Endothelial cell of umbilical vein (primary cell): ENCODE measurements around the gene SULF2. TPM values are rescaled to one million over a fixed set of nuclear protein-coding genes. Genes with fewer than 3 reads are reported as not detected.

Experiments used
- BruUV-seq: library from RNA; stranded (reverse); fragments of 400-500 nt; replicated peaks from 2 replicates; lab custom pipeline; 2021; lab: Mats Ljungman, UMichigan
- CTCF ChIA-PET: fragments of 300-600, 350-600 bp; sonication (Branson Sonifier 250); formaldehyde crosslinking; loops from one replicate; lab custom pipeline; 2021; ENCODE audit warnings: antibody characterized with exemption, inconsistent platforms; lab: Charles Lee
- POLR2A ChIA-PET: fragments of 300-600, 350-600 bp; sonication (Branson Sonifier 250); formaldehyde crosslinking; loops from one replicate; lab custom pipeline; 2021; ENCODE audit warnings: antibody characterized with exemption, inconsistent platforms; lab: Charles Lee
- DNase-seq: peaks from one replicate; pipeline ENCODE4 v3.0.0-alpha.2; 2011; ENCODE audit warnings: low read depth, low spot score
- FAIRE-seq: peaks from 2 replicates; lab custom pipeline; 2011; peaks lifted over from hg19 to GRCh38; lab: Jason Lieb, UNC
- H2AFZ ChIP-seq: 2 replicates; pipeline ENCODE4 v1.6.0; 2012; ENCODE audit warnings: low read depth, low read length, control low read depth, inconsistent platforms
- H3K27ac ChIP-seq: 2 replicates; pipeline ENCODE4 v1.5.1; 2011; ENCODE audit warnings: low read depth, mild to moderate bottlenecking, control low read depth, low read length, moderate library complexity; ENCODE audit not compliant: insufficient read depth
- H3K27me3 ChIP-seq, 2 experiments: 2 replicates each; pipeline versions ENCODE4 v1.6.0 to v1.6.1; 2011; ENCODE audit warnings: low read length in 2 of 2, mixed read lengths in 1 of 2; ENCODE audit not compliant: control insufficient read depth in 2 of 2, insufficient read depth in 2 of 2
- H3K36me3 ChIP-seq, 2 experiments: 2 replicates in 1 of 2; 3 replicates in 1 of 2; pipeline ENCODE4 v1.5.1; 2011; ENCODE audit warnings: low read length in 2 of 2, mild to moderate bottlenecking in 1 of 2, moderate library complexity in 1 of 2; ENCODE audit not compliant: control insufficient read depth in 2 of 2, insufficient read depth in 2 of 2; ENCODE audit errors: extremely low read depth in 1 of 2
- H3K4me1 ChIP-seq: 3 replicates; pipeline ENCODE4 v1.5.1; 2011; ENCODE audit warnings: mild to moderate bottlenecking, low read length; ENCODE audit not compliant: control insufficient read depth, insufficient read depth; ENCODE audit errors: extremely low read depth
- H3K4me2 ChIP-seq: 2 replicates; pipeline ENCODE4 v1.6.1; 2011; ENCODE audit warnings: low read length, control low read depth, mixed read lengths; ENCODE audit not compliant: insufficient read depth
- H3K4me3 ChIP-seq, 3 experiments: fragments of 200-600 bp in 1 of 3; sonication (generic), shearing (Covaris generic) in 1 of 3; replicated peaks in 1 of 3; 2 replicates each; pipeline ENCODE4 v1.5.1; 2011 to 2016; ENCODE audit warnings: control low read depth in 3 of 3, low read length in 3 of 3, mild to moderate bottlenecking in 2 of 3, inconsistent platforms in 1 of 3, low read depth in 1 of 3, moderate library complexity in 1 of 3; ENCODE audit not compliant: insufficient read depth in 1 of 3
- H3K79me2 ChIP-seq: 2 replicates; pipeline ENCODE4 v1.6.0; 2012; ENCODE audit warnings: low read length, inconsistent platforms; ENCODE audit not compliant: control insufficient read depth, insufficient read depth
- H3K9ac ChIP-seq: replicated peaks from 2 replicates; pipeline ENCODE3; 2011; ENCODE audit warnings: low read length, control low read depth; ENCODE audit not compliant: insufficient read depth; ENCODE audit errors: extremely low read depth
- H3K9me1 ChIP-seq: replicated peaks from 3 replicates; pipeline ENCODE4 v1.6.0; 2011; ENCODE audit warnings: mild to moderate bottlenecking, low read length; ENCODE audit not compliant: control insufficient read depth, insufficient read depth; ENCODE audit errors: extremely low read depth
- H3K9me3 ChIP-seq: replicated peaks from 2 replicates; pipeline ENCODE4 v1.5.1; 2012; ENCODE audit warnings: low read length, inconsistent platforms; ENCODE audit not compliant: control insufficient read depth, insufficient read depth
- H4K20me1 ChIP-seq: replicated peaks from 2 replicates; pipeline ENCODE3; 2011; ENCODE audit warnings: mild to moderate bottlenecking, low read length; ENCODE audit not compliant: control insufficient read depth, insufficient read depth; ENCODE audit errors: extremely low read depth
- EZH2 ChIP-seq: IDR thresholded peaks from 2 replicates; pipeline ENCODE4 v1.6.1; 2012; ENCODE audit warnings: borderline replicate concordance, low read depth, mild to moderate bottlenecking, moderate library complexity, low read length, inconsistent platforms; ENCODE audit not compliant: severe bottlenecking
- FOS ChIP-seq: IDR thresholded peaks from 2 replicates; pipeline ENCODE4 v1.6.1; 2011; ENCODE audit warnings: mild to moderate bottlenecking, low read length, moderate library complexity, borderline replicate concordance; ENCODE audit not compliant: insufficient read depth
- GATA2 ChIP-seq: IDR thresholded peaks from 2 replicates; pipeline ENCODE4 v1.7.0; 2011; ENCODE audit warnings: low read depth, mild to moderate bottlenecking, moderate library complexity, mixed read lengths, low read length; ENCODE audit not compliant: insufficient read length, insufficient read depth
- JUN ChIP-seq: IDR thresholded peaks from 2 replicates; pipeline ENCODE4 v1.6.1; 2011; ENCODE audit warnings: borderline replicate concordance, low read depth; ENCODE audit not compliant: insufficient read length, insufficient read depth
- MAX ChIP-seq: IDR thresholded peaks from 2 replicates; pipeline ENCODE4 v1.6.1; 2011; ENCODE audit not compliant: insufficient read depth, insufficient read length
- MYC ChIP-seq: IDR thresholded peaks from one replicate; pipeline ENCODE4 v1.6.1; 2011; ENCODE audit warnings: mild to moderate bottlenecking, low read depth, low read length
- POLR2A ChIP-seq: IDR thresholded peaks from 2 replicates; pipeline ENCODE4 v1.6.1; 2012; ENCODE audit warnings: low read depth, mild to moderate bottlenecking, control low read depth, low read length
- POLR2AphosphoS5 ChIP-seq: IDR thresholded peaks from 2 replicates; pipeline ENCODE4 v1.6.1; 2012; ENCODE audit warnings: low read depth, mild to moderate bottlenecking, control low read depth, low read length, moderate library complexity; ENCODE audit not compliant: insufficient read depth
- dilution Hi-C: fragments of 300-500 bp; cut with MboI; formaldehyde crosslinking; loops from one replicate; pipeline ENCODE4 v1.15.0; 2019; ENCODE audit warnings: low sequenced_read_pairs; ENCODE audit not compliant: extremely low pct_ligation_motif_present
- intact Hi-C: fragments of 100-400 bp; cut with micrococcal nuclease; formaldehyde crosslinking; loops from one replicate; pipeline ENCODE4 v1.10.0; 2022
- polyA plus RNA-seq, 4 experiments: library from polyadenylated mRNA; depleted of rRNA in 3 of 4; stranded (reverse) in 3 of 4; unstranded in 1 of 4; fragments of >200 nt; gene quantifications; 2 replicates each; pipeline versions ENCODE4 v1.2.1 to v1.2.3, GENCODE V29; 2011 to 2012; ENCODE audit warnings: missing spikeins in 1 of 4
- total RNA-seq: library from RNA; stranded (reverse); gene quantifications from 2 replicates; pipeline ENCODE4 v1.2.3, GENCODE V29; 2021
- TF ChIP-seq, protein P1 (sequence below), 2 donors: IDR thresholded peaks; 1 replicate in 1 of 2; 2 replicates in 1 of 2; pipeline ENCODE4 v1.5.1; 2011; ENCODE audit warnings: low read length in 2 of 2, mild to moderate bottlenecking in 2 of 2, moderate library complexity in 2 of 2, control low read depth in 1 of 2, inconsistent platforms in 1 of 2, low read depth in 1 of 2; ENCODE audit not compliant: insufficient read depth in 1 of 2; ENCODE audit errors: extremely low read depth in 1 of 2

Gene SULF2
- total and polyA plus RNA-seq, 2 donors (not counting 3 experiments of a cell fraction or from before 2014, with no cell fraction given): 58.5 to 160 TPM

DNA sequence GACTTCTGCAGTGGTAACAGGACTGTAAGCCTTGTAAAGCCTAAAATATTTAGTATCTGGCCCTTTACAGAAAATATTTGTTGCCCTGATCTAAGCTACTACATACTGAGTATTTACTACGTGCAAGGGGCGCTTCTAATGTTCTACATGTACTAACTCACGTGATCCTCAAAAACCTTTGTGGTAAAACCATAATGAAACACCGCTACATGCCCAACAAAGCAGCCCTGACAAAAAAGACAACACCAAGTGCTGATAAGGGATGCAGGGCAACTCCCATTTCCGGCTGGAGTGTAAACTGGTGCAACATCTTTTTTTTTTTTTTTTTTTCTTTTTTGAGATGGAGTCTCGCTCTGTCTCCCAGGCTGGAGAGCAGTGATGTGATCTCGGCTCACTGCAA is 85.0 kb downstream of the SULF2 start:
- Histone ChIP-seq H3K9me3 (no peaks in the 10 kb centered on the region), H3K79me2 (no peaks in the 10 kb centered on the region), H3K27me3 (no peaks in the 10 kb centered on the region), H3K4me1 (peaks cover 4% of the 10 kb centered on the region), H3K27ac (no peak overlapping the region), H3K9me1 (no peaks in the 10 kb centered on the region), H3K36me3 (no peaks in the 10 kb centered on the region), H3K4me3 (no peak overlapping the region), H3K9ac (no peak overlapping the region), H4K20me1 (no peaks in the 10 kb centered on the region), H3K4me2 (no peak overlapping the region), H2AFZ (no peak overlapping the region)
- CTCF ChIA-PET: interaction anchor here (1.0 kb wide), 1 partner anchor 920 kb away, joined by 5 read pairs; no protein-coding TSS in a partner anchor
- DNase-seq (no peak), FAIRE-seq (no peak)
- TF ChIP-seq POLR2AphosphoS5: no peak
- no TSS peak for BruUV-seq
- dilution Hi-C loops (no loop called here), intact Hi-C loops (no loop called here)
- POLR2A ChIA-PET: no interaction called here

DNA sequence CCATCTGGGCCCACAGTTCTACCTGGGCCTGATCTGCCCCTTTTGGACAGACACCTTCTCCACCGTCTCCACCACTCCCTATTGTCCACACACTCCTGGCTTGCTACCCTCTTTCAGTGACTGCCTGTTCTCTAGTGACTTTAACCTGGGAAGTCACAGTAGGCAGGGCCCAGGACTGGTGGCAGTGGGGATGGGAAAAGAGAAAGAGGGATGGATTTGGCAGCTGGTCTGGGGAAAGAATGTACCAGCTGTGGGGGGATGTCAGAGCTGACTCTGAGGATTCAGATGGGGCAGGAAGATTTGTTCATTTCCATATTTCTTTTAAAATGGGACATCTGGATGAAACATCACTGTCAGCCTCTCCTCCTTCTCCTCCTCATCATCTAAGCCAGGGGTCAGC is 85.5 kb downstream of the SULF2 start:
- Histone ChIP-seq H3K9me3 (no peaks in the 10 kb centered on the region), H3K4me2 (no peak overlapping the region), H3K27me3 (no peaks in the 10 kb centered on the region), H3K9me1 (no peaks in the 10 kb centered on the region), H3K79me2 (no peaks in the 10 kb centered on the region), H3K4me3 (no peak overlapping the region), H3K27ac (no peak overlapping the region), H4K20me1 (no peaks in the 10 kb centered on the region), H3K4me1 (peaks cover under 1% of the 10 kb centered on the region), H3K36me3 (no peaks in the 10 kb centered on the region), H3K9ac (no peak overlapping the region), H2AFZ (no peak overlapping the region)
- no peak for DNase-seq
- CTCF ChIA-PET: interaction anchor here (1.0 kb wide), 1 partner anchor 921 kb away, joined by 5 read pairs; no protein-coding TSS in a partner anchor
- dilution Hi-C loops: no loop called here
- no peak for FAIRE-seq
- POLR2A ChIA-PET: no interaction called here
- no TSS peak for BruUV-seq
- TF ChIP-seq EZH2 (no peak), GATA2 (no peak), MAX (no peak), POLR2A (no peak), FOS (no peak), MYC (no peak), JUN (no peak), POLR2AphosphoS5 (no peak)
- TF ChIP-seq, protein P1, sequence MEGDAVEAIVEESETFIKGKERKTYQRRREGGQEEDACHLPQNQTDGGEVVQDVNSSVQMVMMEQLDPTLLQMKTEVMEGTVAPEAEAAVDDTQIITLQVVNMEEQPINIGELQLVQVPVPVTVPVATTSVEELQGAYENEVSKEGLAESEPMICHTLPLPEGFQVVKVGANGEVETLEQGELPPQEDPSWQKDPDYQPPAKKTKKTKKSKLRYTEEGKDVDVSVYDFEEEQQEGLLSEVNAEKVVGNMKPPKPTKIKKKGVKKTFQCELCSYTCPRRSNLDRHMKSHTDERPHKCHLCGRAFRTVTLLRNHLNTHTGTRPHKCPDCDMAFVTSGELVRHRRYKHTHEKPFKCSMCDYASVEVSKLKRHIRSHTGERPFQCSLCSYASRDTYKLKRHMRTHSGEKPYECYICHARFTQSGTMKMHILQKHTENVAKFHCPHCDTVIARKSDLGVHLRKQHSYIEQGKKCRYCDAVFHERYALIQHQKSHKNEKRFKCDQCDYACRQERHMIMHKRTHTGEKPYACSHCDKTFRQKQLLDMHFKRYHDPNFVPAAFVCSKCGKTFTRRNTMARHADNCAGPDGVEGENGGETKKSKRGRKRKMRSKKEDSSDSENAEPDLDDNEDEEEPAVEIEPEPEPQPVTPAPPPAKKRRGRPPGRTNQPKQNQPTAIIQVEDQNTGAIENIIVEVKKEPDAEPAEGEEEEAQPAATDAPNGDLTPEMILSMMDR (IDR thresholded peaks at IDR 0.05; ENCODE audit: extremely low read depth in 1 of 2, insufficient read depth in 1 of 2, low read depth in 1 of 2, low read length in 2 of 2): no peak
- intact Hi-C loops: no loop called here
